ENCODE data around the gene CPM. TPM values are rescaled to one million over a fixed set of nuclear protein-coding genes. Genes with fewer than 3 reads are reported as not detected.

The CPM gene
- total RNA-seq, 2 experiments from 2014 or later: 50.5 to 55.1 TPM

GRCh38 chr12:68970306-68970705 lies 37.3 kb upstream of the CPM start:
- DNase-seq: no peak
- H3K27me3 Mint-ChIP-seq (ENCODE audit: low read depth): no peaks in the 10 kb centered on the region
- CTCF ChIA-PET: no interaction called here
- no peak overlapping the region for H3K4me3 Mint-ChIP-seq
- no peaks in the 10 kb centered on the region for H3K36me3 Mint-ChIP-seq (ENCODE audit: low read depth)
- H3K9me3 Mint-ChIP-seq: no peaks in the 10 kb centered on the region
- H3K27ac Mint-ChIP-seq: no peak overlapping the region
- intact Hi-C loops (cut with micrococcal nuclease): no loop called here
- peaks cover 10% of the 10 kb centered on the region for H3K4me1 Mint-ChIP-seq (ENCODE audit: low read depth)

DNA sequence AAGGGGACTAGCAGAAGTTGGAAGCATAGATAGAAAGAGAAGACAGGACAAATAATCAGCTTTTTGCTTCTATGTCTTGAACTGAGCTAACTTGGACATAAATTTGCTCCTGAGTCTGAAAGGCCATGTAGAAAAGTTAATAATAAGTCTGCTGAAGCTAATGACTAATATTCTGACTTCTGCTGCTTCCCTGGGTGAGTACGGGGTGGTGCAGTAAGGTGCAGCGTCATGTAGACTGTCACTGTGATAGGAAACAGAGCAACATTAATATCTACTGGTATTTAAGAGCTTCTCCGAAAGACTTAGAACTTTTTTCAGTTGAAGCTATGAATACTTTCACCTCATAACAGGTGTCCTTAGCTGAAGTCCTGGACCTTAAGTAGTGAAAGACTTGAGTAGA lies 34.1 kb upstream of the CPM start:
- no peak for DNase-seq
- intact Hi-C loops (cut with micrococcal nuclease): loop anchor here (10.0 kb wide), 1 partner anchor 278 kb away; no protein-coding TSS in a partner anchor
- Mint-ChIP-seq H3K27ac (no peak overlapping the region), H3K4me1 (ENCODE audit: low read depth) (peaks cover 40% of the 10 kb centered on the region), H3K4me3 (no peak overlapping the region), H3K27me3 (ENCODE audit: low read depth) (no peaks in the 10 kb centered on the region), H3K9me3 (peaks cover 7% of the 10 kb centered on the region), H3K36me3 (ENCODE audit: low read depth) (peaks cover 6% of the 10 kb centered on the region)
- CTCF ChIA-PET: no interaction called here

DNA sequence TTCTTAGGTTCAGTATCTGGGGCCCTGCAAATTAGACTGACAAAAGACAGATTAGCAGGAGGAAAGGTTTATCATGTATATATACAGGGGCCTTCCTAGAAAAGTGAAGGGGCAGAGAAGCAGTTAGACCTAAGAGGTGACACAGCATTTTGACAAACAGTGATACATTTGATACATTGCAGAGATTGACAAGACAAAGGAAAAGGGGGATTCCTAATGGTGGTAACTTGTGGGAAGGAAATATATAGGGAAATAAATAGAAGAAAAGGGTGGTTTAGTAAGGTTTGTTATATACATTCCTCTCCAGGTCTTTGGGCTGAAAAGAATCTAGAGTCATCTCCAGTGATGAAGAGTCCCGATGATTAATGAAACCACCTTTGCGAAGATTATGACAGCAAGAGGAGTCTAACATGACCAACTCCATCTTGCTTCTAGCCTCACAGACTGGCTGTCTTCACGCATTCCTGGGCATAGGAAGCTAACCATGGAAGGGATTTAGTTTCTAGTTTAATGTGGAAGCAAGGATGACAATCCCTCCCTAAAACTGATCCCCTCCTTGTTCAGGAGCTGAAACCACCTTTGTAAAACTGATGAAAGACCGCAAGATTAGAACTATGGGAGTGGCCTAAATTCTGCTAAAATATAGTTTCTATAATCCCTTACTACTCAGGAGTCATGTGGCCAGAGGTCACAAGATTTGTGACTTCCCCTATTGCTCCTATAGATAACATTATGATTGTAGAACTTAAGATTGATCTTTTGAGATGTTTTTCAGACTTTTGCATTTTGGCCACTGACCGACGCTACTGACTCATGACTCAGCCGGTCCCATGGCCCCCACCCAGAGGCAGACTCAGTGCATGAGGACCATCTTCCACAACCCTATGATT lies 31.1 kb upstream of the CPM start:
- Mint-ChIP-seq H3K9me3 (peaks cover 7% of the 10 kb centered on the region), H3K27ac (peak overlapping the region; percentile 87)
- intact Hi-C loops (cut with micrococcal nuclease): loop anchor here (1.0 to 10.0 kb wide), 13 partner anchors 7 to 592 kb away; partner anchors contain the start of genes MDM2 and RAP1B

DNA sequence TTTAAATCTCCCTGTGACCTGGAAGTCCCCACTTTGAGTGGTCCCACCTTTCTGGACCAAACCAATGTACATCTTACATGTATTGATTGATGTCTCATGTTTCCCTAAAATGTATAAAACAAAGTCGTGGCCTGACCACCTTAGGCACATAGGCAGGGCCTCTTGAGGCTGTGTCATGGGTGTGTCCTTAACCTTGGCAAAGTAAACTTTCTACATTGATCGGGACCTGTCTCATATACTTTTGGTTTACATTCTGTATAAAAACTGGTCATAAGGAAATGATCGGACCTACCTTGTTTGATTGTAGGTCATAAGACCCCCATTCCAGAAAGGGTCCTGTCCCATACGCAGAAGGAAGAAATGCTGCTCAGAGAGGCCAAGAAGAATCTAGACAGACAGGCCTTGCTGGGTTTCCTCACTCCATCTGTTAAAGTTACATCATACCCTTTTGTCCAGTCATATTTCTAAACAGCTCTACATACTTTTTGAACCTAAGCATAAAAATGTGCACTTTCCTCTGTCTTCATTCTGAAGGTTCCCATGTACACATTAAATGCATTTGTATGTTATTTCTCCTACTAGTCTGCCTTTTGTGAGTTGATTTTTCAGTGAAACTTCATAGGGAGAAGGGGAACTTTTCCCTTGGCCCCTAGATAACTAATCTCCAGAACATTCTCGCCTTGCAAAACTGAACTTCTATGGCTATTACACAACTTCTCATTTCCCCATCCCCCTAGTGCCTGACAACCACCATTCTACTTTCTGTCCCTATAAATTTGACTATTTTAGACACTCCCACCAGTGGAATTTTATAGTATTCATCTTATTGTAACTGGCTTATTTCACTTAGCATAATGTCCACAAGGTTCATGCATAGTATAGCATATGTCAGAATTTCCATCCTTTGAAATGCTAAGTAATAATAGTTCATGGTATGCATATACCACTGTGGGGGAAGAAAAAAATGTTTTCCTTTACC lies 30.2 kb upstream of the CPM start:
- H3K27me3 Mint-ChIP-seq (ENCODE audit: low read depth): no peaks in the 10 kb centered on the region

More for the DNA sequence above, 31.1 kb upstream of the CPM start:
- no peaks in the 10 kb centered on the region for H3K27me3 Mint-ChIP-seq (ENCODE audit: low read depth)
- CTCF ChIA-PET: interaction anchor here (0.9 kb wide), 1 partner anchor 11 kb away, joined by 3 read pairs; no protein-coding TSS in a partner anchor
- peaks cover 6% of the 10 kb centered on the region for H3K36me3 Mint-ChIP-seq (ENCODE audit: low read depth)
- no peak overlapping the region for H3K4me3 Mint-ChIP-seq
- DNase-seq: no peak
- H3K4me1 Mint-ChIP-seq (ENCODE audit: low read depth): peaks cover 51% of the 10 kb centered on the region

DNA sequence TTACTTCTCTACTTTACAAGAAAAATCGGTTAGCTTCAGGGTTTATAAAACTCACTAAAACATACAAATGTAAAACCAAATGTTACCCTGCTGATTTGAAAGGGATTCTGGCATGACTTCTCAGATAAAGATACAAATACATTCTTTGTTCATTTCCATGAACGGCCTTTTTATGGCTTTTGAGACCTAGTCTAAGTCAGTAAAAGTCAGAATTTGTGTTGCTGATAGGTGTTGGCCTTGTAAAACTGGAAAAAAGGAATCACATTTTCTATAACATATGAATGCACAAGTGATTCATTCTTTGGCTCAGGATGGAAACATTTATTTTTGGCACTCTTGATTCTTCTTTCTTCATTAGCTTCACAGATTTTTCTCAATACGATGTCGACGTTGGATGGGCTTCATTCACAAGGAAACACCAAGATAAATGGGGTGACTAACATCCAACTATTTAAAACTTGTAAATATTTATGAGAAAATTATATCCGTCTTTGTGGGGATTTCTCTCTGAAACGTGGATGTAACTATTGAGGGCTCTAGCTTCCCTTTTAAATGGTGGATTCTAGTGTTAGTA lies 27.0 kb upstream of the CPM start:
- Mint-ChIP-seq H3K4me3 (no peak overlapping the region), H3K27me3 (ENCODE audit: low read depth) (no peaks in the 10 kb centered on the region), H3K4me1 (ENCODE audit: low read depth) (peaks cover 66% of the 10 kb centered on the region), H3K9me3 (peaks cover 7% of the 10 kb centered on the region), H3K27ac (peak overlapping the region; percentile 98), H3K36me3 (ENCODE audit: low read depth) (peaks cover 9% of the 10 kb centered on the region)
- DNase-seq: no peak
- intact Hi-C loops (cut with micrococcal nuclease): loop anchor here (5.0 to 10.0 kb wide), 5 partner anchors 202 to 588 kb away; partner anchors contain the start of gene RAP1B
- CTCF ChIA-PET: interaction anchor here (1.4 to 1.7 kb wide), 2 partner anchors 108 to 110 kb away, joined by 3 read pairs; no protein-coding TSS in a partner anchor

More for the DNA sequence above, 30.2 kb upstream of the CPM start:
- Mint-ChIP-seq H3K4me3 (peak overlapping the region; percentile 44), H3K36me3 (ENCODE audit: low read depth) (peaks cover 6% of the 10 kb centered on the region), H3K4me1 (ENCODE audit: low read depth) (peaks cover 60% of the 10 kb centered on the region), H3K9me3 (peaks cover 7% of the 10 kb centered on the region), H3K27ac (peak overlapping the region; percentile 87)
- intact Hi-C loops (cut with micrococcal nuclease): loop anchor here (1.0 to 10.0 kb wide), 13 partner anchors 8 to 591 kb away; partner anchors contain the start of genes MDM2 and RAP1B
- CTCF ChIA-PET: no interaction called here
- DNase-seq: no peak

DNA sequence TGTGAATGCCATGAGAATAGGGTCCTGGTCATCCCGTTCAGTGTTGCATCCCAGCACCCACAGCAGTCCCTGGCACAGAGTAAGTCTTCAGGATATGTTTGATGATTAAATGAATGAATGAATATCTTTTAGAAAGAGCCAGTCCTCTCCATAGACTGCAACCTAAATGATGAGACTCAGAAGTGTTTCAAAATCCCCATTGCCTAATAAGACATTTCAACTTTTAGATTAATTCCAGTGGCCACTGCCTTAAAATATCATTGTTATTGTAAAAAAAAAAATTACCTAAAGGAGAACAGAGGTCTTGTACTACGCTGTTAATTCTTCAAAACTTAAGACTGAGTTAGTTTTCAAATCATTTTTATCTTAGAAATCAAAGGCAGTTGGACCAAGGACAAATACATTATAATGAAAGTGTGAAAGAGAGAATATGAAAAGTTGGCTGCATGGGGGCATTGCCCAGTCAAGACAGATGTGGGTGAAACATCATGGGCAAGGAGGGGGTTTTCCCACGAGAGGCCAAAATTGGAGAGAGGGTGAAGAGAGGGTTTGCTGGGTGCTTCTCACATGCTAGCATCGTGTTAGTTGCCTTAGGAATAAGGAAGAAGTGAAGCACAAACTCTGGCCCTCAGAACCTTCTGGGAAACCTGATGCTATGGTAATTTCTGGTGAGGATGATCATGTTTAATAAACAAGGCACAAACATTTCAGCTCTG lies 26.3 kb upstream of the CPM start:
- CTCF ChIA-PET: interaction anchor here (1.4 to 1.7 kb wide), 2 partner anchors 109 to 111 kb away, joined by 3 read pairs; no protein-coding TSS in a partner anchor
- peaks cover 62% of the 10 kb centered on the region for H3K4me1 Mint-ChIP-seq (ENCODE audit: low read depth)
- peaks cover 2% of the 10 kb centered on the region for H3K9me3 Mint-ChIP-seq
- peaks cover 9% of the 10 kb centered on the region for H3K36me3 Mint-ChIP-seq (ENCODE audit: low read depth)
- intact Hi-C loops (cut with micrococcal nuclease): no loop called here
- peak overlapping the region; percentile 14 for H3K4me3 Mint-ChIP-seq
- peak; percentile 26 for DNase-seq
- peak overlapping the region; percentile 98 for H3K27ac Mint-ChIP-seq
- H3K27me3 Mint-ChIP-seq (ENCODE audit: low read depth): no peaks in the 10 kb centered on the region

GRCh38 chr12:68958322-68958721 lies 25.4 kb upstream of the CPM start:
- Mint-ChIP-seq H3K27ac (peak overlapping the region; percentile 98), H3K4me1 (ENCODE audit: low read depth) (peaks cover 54% of the 10 kb centered on the region), H3K9me3 (no peaks in the 10 kb centered on the region), H3K36me3 (ENCODE audit: low read depth) (peaks cover 7% of the 10 kb centered on the region), H3K4me3 (peak overlapping the region; percentile 34), H3K27me3 (ENCODE audit: low read depth) (no peaks in the 10 kb centered on the region)
- CTCF ChIA-PET: interaction anchor here (1.0 kb wide), 1 partner anchor 9 kb away, joined by 4 read pairs; no protein-coding TSS in a partner anchor
- intact Hi-C loops (cut with micrococcal nuclease): loop anchor here (1.0 kb wide), 4 partner anchors 26 to 101 kb away; no protein-coding TSS in a partner anchor
- peak; percentile 80 for DNase-seq

- CTCF ChIA-PET: interaction anchor here (0.6 to 0.9 kb wide), 3 partner anchors 21 to 113 kb away, joined by 3 read pairs; no protein-coding TSS in a partner anchor
- Mint-ChIP-seq H3K9me3 (no peaks in the 10 kb centered on the region), H3K27ac (no peak overlapping the region), H3K27me3 (ENCODE audit: low read depth) (no peaks in the 10 kb centered on the region), H3K4me3 (no peak overlapping the region), H3K36me3 (ENCODE audit: low read depth) (peaks cover 3% of the 10 kb centered on the region), H3K4me1 (ENCODE audit: low read depth) (peaks cover 43% of the 10 kb centered on the region)
- intact Hi-C loops (cut with micrococcal nuclease): no loop called here
- DNase-seq: no peak
Observed at GRCh38 chr12:68957273-68957672, 24.3 kb upstream of the CPM start.

DNA sequence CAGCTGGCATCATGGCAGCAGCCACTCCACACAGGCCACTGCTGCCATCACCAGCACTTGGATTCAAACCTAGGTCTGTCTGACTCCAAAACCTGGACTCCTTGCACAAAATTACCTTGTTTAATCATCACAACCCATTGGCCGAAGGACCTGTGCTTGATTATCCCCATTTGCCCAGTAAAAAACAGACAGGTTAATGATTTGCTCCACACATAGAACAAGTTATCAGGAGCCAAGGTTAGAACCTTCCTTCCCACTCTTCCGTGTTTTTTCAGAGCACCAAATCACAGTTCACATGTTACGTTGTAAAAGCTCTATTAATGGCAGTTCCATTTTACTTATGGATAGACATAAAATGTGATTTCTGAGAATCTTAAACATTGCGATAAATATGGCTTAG lies 23.5 kb upstream of the CPM start:
- intact Hi-C loops (cut with micrococcal nuclease): no loop called here
- Mint-ChIP-seq H3K27me3 (ENCODE audit: low read depth) (no peaks in the 10 kb centered on the region), H3K9me3 (no peaks in the 10 kb centered on the region), H3K4me3 (no peak overlapping the region), H3K27ac (no peak overlapping the region), H3K4me1 (ENCODE audit: low read depth) (peaks cover 40% of the 10 kb centered on the region), H3K36me3 (ENCODE audit: low read depth) (peaks cover 3% of the 10 kb centered on the region)
- CTCF ChIA-PET: interaction anchor here (0.9 kb wide), 1 partner anchor 20 kb away, joined by 3 read pairs; no protein-coding TSS in a partner anchor
- DNase-seq: no peak

GRCh38 chr12:68954811-68955210 lies 21.8 kb upstream of the CPM start:
- Mint-ChIP-seq H3K27ac (no peak overlapping the region), H3K4me3 (no peak overlapping the region), H3K4me1 (ENCODE audit: low read depth) (peaks cover 30% of the 10 kb centered on the region), H3K27me3 (ENCODE audit: low read depth) (no peaks in the 10 kb centered on the region), H3K36me3 (ENCODE audit: low read depth) (peaks cover 3% of the 10 kb centered on the region), H3K9me3 (no peaks in the 10 kb centered on the region)
- DNase-seq: no peak
- intact Hi-C loops (cut with micrococcal nuclease): no loop called here
- CTCF ChIA-PET: no interaction called here

- Mint-ChIP-seq H3K9me3 (no peaks in the 10 kb centered on the region), H3K4me3 (no peak overlapping the region)
- CTCF ChIA-PET: interaction anchor here (0.9 to 1.2 kb wide), 2 partner anchors 11 to 116 kb away, joined by 3 read pairs; no protein-coding TSS in a partner anchor
Observed at GRCh38 chr12:68953536-68953935, 20.6 kb upstream of the CPM start.

More at GRCh38 chr12:68953536-68953935, 20.6 kb upstream of the CPM start:
- intact Hi-C loops (cut with micrococcal nuclease): no loop called here
- Mint-ChIP-seq H3K4me1 (ENCODE audit: low read depth) (peaks cover 17% of the 10 kb centered on the region), H3K36me3 (ENCODE audit: low read depth) (peaks cover 3% of the 10 kb centered on the region), H3K27me3 (ENCODE audit: low read depth) (no peaks in the 10 kb centered on the region), H3K27ac (no peak overlapping the region)
- DNase-seq: peak; percentile 43

Measured in activated naive CD4-positive, alpha-beta T cell treated with anti-CD3 and anti-CD28 coated beads for 36 hours (primary cell).